ENCODE data around the gene TOLLIP.
A peak's percentile ranks its signal among the peaks of the same experiment; 100 is the strongest.

TOLLIP gene

GRCh38 chr11:1240771-1241170, 68.7 kb downstream of the TOLLIP start:
- FAIRE-seq, result no peak
- no peak for DNase-seq (ENCODE audit: insufficient read length)
- TF ChIP-seq TAF1 (IDR thresholded peaks at IDR 0.05; ENCODE audit: borderline replicate concordance, low read depth, low read length) (no peak), POLR2A (IDR thresholded peaks at IDR 0.05; ENCODE audit: low read depth, low read length) (no peak), POLR2AphosphoS5 (IDR thresholded peaks at IDR 0.05; ENCODE audit: low read depth, low read length) (no peak)

- TF ChIP-seq TAF1 (IDR thresholded peaks at IDR 0.05; ENCODE audit: borderline replicate concordance, low read depth, low read length) (no peak), POLR2A (IDR thresholded peaks at IDR 0.05; ENCODE audit: low read depth, low read length) (no peak), POLR2AphosphoS5 (IDR thresholded peaks at IDR 0.05; ENCODE audit: low read depth, low read length) (no peak)
- DNase-seq (ENCODE audit: insufficient read length) (no peak), FAIRE-seq (no peak)
These were observed 69.7 kb downstream of the TOLLIP start for GRCh38 chr11:1239596-1240205.

- no peak for DNase-seq (ENCODE audit: insufficient read length)
- no peak for FAIRE-seq
- no peak for TF ChIP-seq TAF1 (IDR thresholded peaks at IDR 0.05; ENCODE audit: borderline replicate concordance, low read depth, low read length)
- TF ChIP-seq POLR2AphosphoS5 (IDR thresholded peaks at IDR 0.05; ENCODE audit: low read depth, low read length), result no peak
- TF ChIP-seq POLR2A (IDR thresholded peaks at IDR 0.05; ENCODE audit: low read depth, low read length), result no peak
These were observed 70.5 kb downstream of the TOLLIP start for GRCh38 chr11:1238767-1239595.

GRCh38 chr11:1237851-1238250, 71.6 kb downstream of the TOLLIP start:
- DNase-seq (ENCODE audit: insufficient read length) (no peak), FAIRE-seq (no peak)
- no peak for TF ChIP-seq POLR2A (IDR thresholded peaks at IDR 0.05; ENCODE audit: low read depth, low read length)
- TF ChIP-seq TAF1 (IDR thresholded peaks at IDR 0.05; ENCODE audit: borderline replicate concordance, low read depth, low read length), result no peak
- TF ChIP-seq POLR2AphosphoS5 (IDR thresholded peaks at IDR 0.05; ENCODE audit: low read depth, low read length), result no peak

- FAIRE-seq, result no peak
- TF ChIP-seq POLR2A (IDR thresholded peaks at IDR 0.05; ENCODE audit: low read depth, low read length), result no peak
- no peak for TF ChIP-seq TAF1 (IDR thresholded peaks at IDR 0.05; ENCODE audit: borderline replicate concordance, low read depth, low read length)
- TF ChIP-seq POLR2AphosphoS5 (IDR thresholded peaks at IDR 0.05; ENCODE audit: low read depth, low read length), result no peak
- no peak for DNase-seq (ENCODE audit: insufficient read length)
These were observed 72.3 kb downstream of the TOLLIP start for GRCh38 chr11:1237128-1237580.

GRCh38 chr11:1236316-1237127, 72.9 kb downstream of the TOLLIP start:
- TF ChIP-seq POLR2AphosphoS5 (IDR thresholded peaks at IDR 0.05; ENCODE audit: low read depth, low read length) (no peak), POLR2A (IDR thresholded peaks at IDR 0.05; ENCODE audit: low read depth, low read length) (no peak), TAF1 (IDR thresholded peaks at IDR 0.05; ENCODE audit: borderline replicate concordance, low read depth, low read length) (no peak)
- FAIRE-seq, result no peak
- no peak for DNase-seq (ENCODE audit: insufficient read length)

GRCh38 chr11:1235901-1236315, 73.5 kb downstream of the TOLLIP start:
- FAIRE-seq (no peak), DNase-seq (ENCODE audit: insufficient read length) (no peak)
- TF ChIP-seq POLR2A (IDR thresholded peaks at IDR 0.05; ENCODE audit: low read depth, low read length) (no peak), TAF1 (IDR thresholded peaks at IDR 0.05; ENCODE audit: borderline replicate concordance, low read depth, low read length) (no peak), POLR2AphosphoS5 (IDR thresholded peaks at IDR 0.05; ENCODE audit: low read depth, low read length) (no peak)

- TF ChIP-seq TAF1 (IDR thresholded peaks at IDR 0.05; ENCODE audit: borderline replicate concordance, low read depth, low read length) (no peak), POLR2A (IDR thresholded peaks at IDR 0.05; ENCODE audit: low read depth, low read length) (no peak), POLR2AphosphoS5 (IDR thresholded peaks at IDR 0.05; ENCODE audit: low read depth, low read length) (no peak)
- DNase-seq (ENCODE audit: insufficient read length) (no peak), FAIRE-seq (no peak)
These were observed 74.0 kb downstream of the TOLLIP start for GRCh38 chr11:1235306-1235900.

- DNase-seq (ENCODE audit: insufficient read length) (peak; percentile 23), FAIRE-seq (no peak)
- TF ChIP-seq TAF1 (IDR thresholded peaks at IDR 0.05; ENCODE audit: borderline replicate concordance, low read depth, low read length), result no peak
- TF ChIP-seq POLR2A (IDR thresholded peaks at IDR 0.05; ENCODE audit: low read depth, low read length), result no peak
- TF ChIP-seq POLR2AphosphoS5 (IDR thresholded peaks at IDR 0.05; ENCODE audit: low read depth, low read length), result no peak
These were observed 74.6 kb downstream of the TOLLIP start for GRCh38 chr11:1234771-1235305.

GRCh38 chr11:1234054-1234720, 75.2 kb downstream of the TOLLIP start:
- DNase-seq (ENCODE audit: insufficient read length), result peak; percentile 29
- no peak for FAIRE-seq
- TF ChIP-seq TAF1 (IDR thresholded peaks at IDR 0.05; ENCODE audit: borderline replicate concordance, low read depth, low read length), result no peak
- no peak for TF ChIP-seq POLR2A (IDR thresholded peaks at IDR 0.05; ENCODE audit: low read depth, low read length)
- no peak for TF ChIP-seq POLR2AphosphoS5 (IDR thresholded peaks at IDR 0.05; ENCODE audit: low read depth, low read length)
